KG1 (cell line): ENCODE results near the gene ZNF536.

Experiments
- DNase-seq: peaks from one replicate; lab custom pipeline; 2025; lab: John Stamatoyannopoulos, UW

ZNF536 gene

GRCh38 chr19:30528919-30529318 is 156.7 kb downstream of the ZNF536 start:
- no peak for DNase-seq

GRCh38 chr19:30529876-30530275 is 157.7 kb downstream of the ZNF536 start:
- no peak for DNase-seq

- no peak for DNase-seq
These were observed 158.6 kb downstream of the ZNF536 start for GRCh38 chr19:30530751-30531150.

- no peak for DNase-seq
These were observed 162.8 kb downstream of the ZNF536 start for GRCh38 chr19:30535011-30535410.

- DNase-seq = no peak
These were observed 164.8 kb downstream of the ZNF536 start for GRCh38 chr19:30536975-30537374.

- no peak for DNase-seq
These were observed 167.1 kb downstream of the ZNF536 start for GRCh38 chr19:30539315-30539714.

- DNase-seq = no peak
These were observed 167.8 kb downstream of the ZNF536 start for GRCh38 chr19:30539981-30540380.

- peak; percentile 1 for DNase-seq
These were observed 168.6 kb downstream of the ZNF536 start for GRCh38 chr19:30540761-30541160.

- DNase-seq = no peak
These were observed 169.4 kb downstream of the ZNF536 start for GRCh38 chr19:30541575-30541974.

- DNase-seq = no peak
These were observed 171.2 kb downstream of the ZNF536 start for GRCh38 chr19:30543243-30543945.

GRCh38 chr19:30545752-30546151 is 173.6 kb downstream of the ZNF536 start:
- no peak for DNase-seq

- DNase-seq = no peak
These were observed 174.1 kb downstream of the ZNF536 start for GRCh38 chr19:30546332-30546731.

GRCh38 chr19:30547246-30547645 is 175.1 kb downstream of the ZNF536 start:
- no peak for DNase-seq

GRCh38 chr19:30549151-30549550 is 177.0 kb downstream of the ZNF536 start:
- no peak for DNase-seq

- DNase-seq = no peak
These were observed 179.1 kb downstream of the ZNF536 start for GRCh38 chr19:30551271-30551670.

- DNase-seq = no peak
These were observed 180.4 kb downstream of the ZNF536 start for GRCh38 chr19:30552593-30552992.

- DNase-seq = no peak
These were observed 183.0 kb downstream of the ZNF536 start for GRCh38 chr19:30555075-30555790.

- DNase-seq = no peak
These were observed 183.6 kb downstream of the ZNF536 start for GRCh38 chr19:30555791-30556110.

GRCh38 chr19:30556230-30556711 is 184.1 kb downstream of the ZNF536 start:
- no peak for DNase-seq

GRCh38 chr19:30557212-30557611 is 185.0 kb downstream of the ZNF536 start:
- DNase-seq = no peak

GRCh38 chr19:30557927-30558557 is 185.9 kb downstream of the ZNF536 start:
- no peak for DNase-seq

- no peak for DNase-seq
These were observed 186.6 kb downstream of the ZNF536 start for GRCh38 chr19:30558793-30559192.

GRCh38 chr19:30559446-30559845 is 187.3 kb downstream of the ZNF536 start:
- no peak for DNase-seq
